H4 (cell line): ENCODE data around the gene PPP3R2. TPM values are rescaled to one million over a fixed set of nuclear protein-coding genes. Genes with fewer than 3 reads are reported as not detected.
A peak's percentile ranks its signal among the peaks of the same experiment; 100 is the strongest.

Source experiments
- DNase-seq: peaks from one replicate; pipeline ENCODE4 v3.0.0-alpha.2; 2015; ENCODE audit warnings: low spot score
- total RNA-seq: library from RNA; depleted of rRNA; stranded (reverse); fragments of >200 nt; shearing (Covaris generic); gene quantifications from 2 replicates; pipeline ENCODE4 v1.2.3, GENCODE V29; 2014; rRNA removed

Gene PPP3R2
- total RNA-seq, result not detected in 2 replicates

- no peak for DNase-seq
Measured at GRCh38 chr9:101594796-101595195, at the start of gene PPP3R2. Gene PPP3R2, minus strand, starts transcription at chr9:101594969. Its CDS starts 48 bp downstream, at chr9:101594921.

- peak; percentile 11 for DNase-seq
Measured at GRCh38 chr9:101639785-101640665, 45.3 kb upstream of the PPP3R2 start.

GRCh38 chr9:101639311-101639710 lies 44.5 kb upstream of the PPP3R2 start:
- DNase-seq, result peak; percentile 49

GRCh38 chr9:101636247-101636646 lies 41.5 kb upstream of the PPP3R2 start:
- DNase-seq, result no peak

- no peak for DNase-seq
Measured at GRCh38 chr9:101635473-101635872, 40.7 kb upstream of the PPP3R2 start.

- DNase-seq, result no peak
Measured at GRCh38 chr9:101634741-101635409, 40.1 kb upstream of the PPP3R2 start.

GRCh38 chr9:101632611-101633010 lies 37.8 kb upstream of the PPP3R2 start:
- DNase-seq, result no peak

GRCh38 chr9:101631892-101632291 lies 37.1 kb upstream of the PPP3R2 start:
- no peak for DNase-seq

GRCh38 chr9:101629636-101630035 lies 34.9 kb upstream of the PPP3R2 start:
- no peak for DNase-seq

- DNase-seq, result no peak
Measured at GRCh38 chr9:101628173-101628572, 33.4 kb upstream of the PPP3R2 start.

- DNase-seq, result peak; percentile 50
Measured at GRCh38 chr9:101626295-101626694, 31.5 kb upstream of the PPP3R2 start.

GRCh38 chr9:101625876-101626275 lies 31.1 kb upstream of the PPP3R2 start:
- DNase-seq, result peak; percentile 14

GRCh38 chr9:101620452-101620851 lies 25.7 kb upstream of the PPP3R2 start:
- DNase-seq, result no peak

- no peak for DNase-seq
Measured at GRCh38 chr9:101618698-101619097, 23.9 kb upstream of the PPP3R2 start.

- no peak for DNase-seq
Measured at GRCh38 chr9:101605547-101605946, 10.8 kb upstream of the PPP3R2 start.

- DNase-seq, result no peak
Measured at GRCh38 chr9:101604296-101604695, 9.5 kb upstream of the PPP3R2 start.

GRCh38 chr9:101601904-101602765 lies 7.4 kb upstream of the PPP3R2 start:
- peak; percentile 63 for DNase-seq

- DNase-seq, result no peak
Measured at GRCh38 chr9:101593345-101593744, 1.4 kb downstream of the PPP3R2 start.

- no peak for DNase-seq
Measured at GRCh38 chr9:101592788-101593187, 2.0 kb downstream of the PPP3R2 start.

- no peak for DNase-seq
Measured at GRCh38 chr9:101591787-101592446, 2.9 kb downstream of the PPP3R2 start.

GRCh38 chr9:101590901-101591300 lies 3.9 kb downstream of the PPP3R2 start:
- DNase-seq, result no peak
